Gastrocnemius medialis (tissue), 4 donors: Measurements from ENCODE around the gene SMOC1. TPM values are rescaled to one million over a fixed set of nuclear protein-coding genes. Genes with fewer than 3 reads are reported as not detected.

Experiments used
- ATAC-seq, 2 donors: fragments of 150-250 bp; one replicate each; pipeline ENCODE4 v1.9.1; 2016
- DNase-seq, 2 donors: peaks; one replicate each; pipeline ENCODE4 v3.0.0-alpha.2; 2019
- H3K27ac ChIP-seq, 4 donors: fragments of 200-600 bp; sonication (generic); 1 replicate in 1 of 4; 2 replicates in 3 of 4; pipeline ENCODE4 v1.5.1; 2016 to 2018; ENCODE audit warnings: mild to moderate bottlenecking in 2 of 4, moderate library complexity in 1 of 4
- H3K27me3 ChIP-seq, 3 donors: fragments of 200-600 bp; sonication (generic) in 2 of 3; 1 replicate in 1 of 3; 2 replicates in 2 of 3; pipeline versions ENCODE4 v1.5.1 to v1.6.0; 2016 to 2019; ENCODE audit warnings: mild to moderate bottlenecking in 1 of 3, moderate library complexity in 1 of 3
- H3K36me3 ChIP-seq, 2 donors: fragments of 200-600 bp; sonication (generic) in 1 of 2; one replicate each; pipeline ENCODE4 v1.5.1; 2017 to 2018
- H3K4me1 ChIP-seq, 2 donors: fragments of 200-600 bp; sonication (generic) in 1 of 2; one replicate each; pipeline ENCODE4 v1.5.1; 2016 to 2017; ENCODE audit warnings: mild to moderate bottlenecking in 2 of 2
- H3K4me3 ChIP-seq, 4 donors: fragments of 200-600 bp; sonication (generic) in 3 of 4; 1 replicate in 1 of 4; 2 replicates in 3 of 4; pipeline ENCODE4 v1.5.1; 2016 to 2019; ENCODE audit warnings: mild to moderate bottlenecking in 2 of 4
- H3K9me3 ChIP-seq, 3 donors: fragments of 200-600 bp; sonication (generic) in 2 of 3; 1 replicate in 1 of 3; 2 replicates in 2 of 3; pipeline ENCODE4 v1.5.1; 2016 to 2019
- CTCF ChIP-seq, 5 experiments: fragments of 450-650 bp in 3 of 5; fragments of 200-600 bp in 2 of 5; sonication (generic) in 2 of 5; IDR thresholded peaks in 4 of 5; conservative IDR thresholded peaks in 1 of 5; 1 replicate in 4 of 5; 2 replicates in 1 of 5; pipeline ENCODE4 v1.5.1; 2016 to 2019; ENCODE audit warnings: antibody characterized with exemption in 5 of 5, mild to moderate bottlenecking in 3 of 5, moderate library complexity in 3 of 5
- POLR2A ChIP-seq, 2 donors: fragments of 450-650 bp; IDR thresholded peaks; one replicate each; pipeline ENCODE4 v1.6.1; 2017; ENCODE audit warnings: antibody characterized with exemption in 2 of 2, mild to moderate bottlenecking in 2 of 2, moderate library complexity in 2 of 2
- in situ Hi-C, 4 donors: fragments of 200-750 bp; cut with MboI; loops; one replicate each; pipeline versions ENCODE4 v1.15.0 to v1.8.0; 2017; ENCODE audit warnings: low sequenced_read_pairs in 4 of 4
- intact Hi-C: fragments of 100-400 bp; cut with DNase I; formaldehyde crosslinking; loops from one replicate; pipeline ENCODE4 v1.15.1; 2023; ENCODE audit warnings: low total_unique reads
- total RNA-seq, 4 donors: library from RNA; depleted of rRNA; stranded (reverse); fragments of >200 nt; gene quantifications; one replicate each; pipeline versions ENCODE4 v1.1.0 to v1.2.3, GENCODE V29; 2016

SMOC1 gene
- total RNA-seq, 4 donors from 2014 or later: 2.7 to 10.2 (median 7.8) TPM

- Histone ChIP-seq H3K27ac (no peak overlapping the region), H3K36me3 (no peaks in the 10 kb centered on the region), H3K4me3 (no peak overlapping the region), H3K27me3 (no peaks in the 10 kb centered on the region), H3K9me3 (no peaks in the 10 kb centered on the region), H3K4me1 (peaks cover 14 to 16% of the 10 kb centered on the region in 2 donors)
- intact Hi-C loops (no loop called here), in situ Hi-C loops (no loop called here)
- ATAC-seq (no peak), DNase-seq (no peak)
- no peak for TF ChIP-seq POLR2A (IDR thresholded peaks at IDR 0.05)
- TF ChIP-seq CTCF (IDR thresholded peaks at IDR 0.05 in 4 of 5, conservative IDR thresholded peaks at IDR 0.05 in 1 of 5): no peak
These were observed 26.5 kb upstream of the SMOC1 start for GRCh38 chr14:69852531-69853321.

GRCh38 chr14:69853774-69854173, 25.4 kb upstream of the SMOC1 start:
- intact Hi-C loops (no loop called here), in situ Hi-C loops (no loop called here)
- Histone ChIP-seq H3K27me3 (no peaks in the 10 kb centered on the region), H3K4me1 (peaks cover 10 to 16% of the 10 kb centered on the region in 2 donors), H3K36me3 (no peaks in the 10 kb centered on the region), H3K9me3 (no peaks in the 10 kb centered on the region), H3K27ac (no peak overlapping the region), H3K4me3 (no peak overlapping the region)
- no peak for DNase-seq
- ATAC-seq: no peak
- no peak for TF ChIP-seq POLR2A (IDR thresholded peaks at IDR 0.05)
- TF ChIP-seq CTCF (IDR thresholded peaks at IDR 0.05 in 4 of 5, conservative IDR thresholded peaks at IDR 0.05 in 1 of 5): no peak

GRCh38 chr14:69854598-69854997, 24.6 kb upstream of the SMOC1 start:
- in situ Hi-C loops (no loop called here), intact Hi-C loops (no loop called here)
- H3K27ac ChIP-seq: no peak overlapping the region
- H3K4me3 ChIP-seq: no peak overlapping the region
- DNase-seq (no peak), ATAC-seq (no peak)
- H3K27me3 ChIP-seq: no peaks in the 10 kb centered on the region
- TF ChIP-seq POLR2A (IDR thresholded peaks at IDR 0.05): no peak
- TF ChIP-seq CTCF (IDR thresholded peaks at IDR 0.05 in 4 of 5, conservative IDR thresholded peaks at IDR 0.05 in 1 of 5): no peak
- H3K9me3 ChIP-seq: no peaks in the 10 kb centered on the region
- H3K36me3 ChIP-seq: no peaks in the 10 kb centered on the region
- H3K4me1 ChIP-seq: peaks cover 3 to 8% of the 10 kb centered on the region in 2 donors

GRCh38 chr14:69855180-69855832, 23.9 kb upstream of the SMOC1 start:
- intact Hi-C loops: no loop called here
- Histone ChIP-seq H3K27me3 (no peaks in the 10 kb centered on the region), H3K36me3 (no peaks in the 10 kb centered on the region), H3K9me3 (no peaks in the 10 kb centered on the region), H3K4me3 (no peak overlapping the region), H3K27ac (no peak overlapping the region), H3K4me1 (peaks cover 0 to under 1% of the 10 kb centered on the region in 2 donors)
- TF ChIP-seq POLR2A (IDR thresholded peaks at IDR 0.05): no peak
- TF ChIP-seq CTCF (IDR thresholded peaks at IDR 0.05 in 4 of 5, conservative IDR thresholded peaks at IDR 0.05 in 1 of 5): no peak
- DNase-seq (no peak), ATAC-seq (no peak)
- in situ Hi-C loops: no loop called here
